HG03575 (cell line): ENCODE results near the gene SNAPC2.
"Not testable (repeated sequence)": the region's sequence is repeated elsewhere in the genome, so short reads cannot be mapped to it uniquely, and the experiment has no call there.

Experiments
- ATAC-seq: cut with Tn5 transposase; IDR thresholded peaks from one replicate; pipeline ENCODE4 v1.9.1; 2021; ENCODE audit not compliant: unreplicated experiment, insufficient number of reproducible peaks, low FRiP score; ENCODE audit errors: extremely low read depth

The SNAPC2 gene

GRCh38 chr19:7887408-7888144 lies 32.6 kb upstream of the SNAPC2 start:
- no peak for ATAC-seq

GRCh38 chr19:7888145-7888825 lies 31.9 kb upstream of the SNAPC2 start, which contains the start of gene LRRC8E:
Gene LRRC8E (plus strand): TSS chr19:7888510. CDS start chr19:7895604, 7,094 bp downstream.
- no peak for ATAC-seq

GRCh38 chr19:7888826-7889217 lies 31.3 kb upstream of the SNAPC2 start:
- ATAC-seq: no peak

GRCh38 chr19:7893362-7894101 lies 26.6 kb upstream of the SNAPC2 start:
- ATAC-seq: not testable (repeated sequence)

GRCh38 chr19:7894612-7895309 lies 25.4 kb upstream of the SNAPC2 start:
- no peak for ATAC-seq

- no peak for ATAC-seq
Measured at GRCh38 chr19:7895565-7895964, 24.6 kb upstream of the SNAPC2 start.

GRCh38 chr19:7897292-7897691 lies 22.8 kb upstream of the SNAPC2 start:
- ATAC-seq: no peak

- ATAC-seq: no peak
Measured at GRCh38 chr19:7898967-7899366, 21.2 kb upstream of the SNAPC2 start.

- no peak for ATAC-seq
Measured at GRCh38 chr19:7899751-7900378, 20.3 kb upstream of the SNAPC2 start.

GRCh38 chr19:7900401-7900870 lies 19.7 kb upstream of the SNAPC2 start:
- no peak for ATAC-seq

GRCh38 chr19:7900931-7901330 lies 19.2 kb upstream of the SNAPC2 start:
- ATAC-seq: no peak

GRCh38 chr19:7901337-7901736 lies 18.8 kb upstream of the SNAPC2 start:
- no peak for ATAC-seq

GRCh38 chr19:7902796-7903243 lies 17.3 kb upstream of the SNAPC2 start:
- no peak for ATAC-seq

GRCh38 chr19:7903244-7904073 lies 16.7 kb upstream of the SNAPC2 start, which contains the start of gene MAP2K7:
Gene MAP2K7 (plus strand): TSS chr19:7903877. CDS start chr19:7903945, 68 bp downstream.
- peak; percentile 68 for ATAC-seq

- no peak for ATAC-seq
Measured at GRCh38 chr19:7904074-7905020, 15.8 kb upstream of the SNAPC2 start.

- ATAC-seq: no peak
Measured at GRCh38 chr19:7905268-7905667, 14.9 kb upstream of the SNAPC2 start.

- no peak for ATAC-seq
Measured at GRCh38 chr19:7905859-7906258, 14.3 kb upstream of the SNAPC2 start.
